Measurements from ENCODE around the gene KIT. TPM values are rescaled to one million over a fixed set of nuclear protein-coding genes. Genes with fewer than 3 reads are reported as not detected.
"Not testable (repeated sequence)": the region's sequence is repeated elsewhere in the genome, so short reads cannot be mapped to it uniquely, and the experiment has no call there.

Gene KIT
- total and polyA plus RNA-seq, 2 experiments from 2014 or later = 2.7 to 4.1 TPM

GRCh38 chr4:54625391-54625790, 32.4 kb upstream of the KIT start:
- no peak overlapping the region for H3K4me3 ChIP-seq
- no peaks in the 10 kb centered on the region for H3K27me3 ChIP-seq
- H4K20me1 ChIP-seq (ENCODE audit: insufficient read depth, poor library complexity, severe bottlenecking) = no peaks in the 10 kb centered on the region
- DNase-seq (ENCODE audit: low spot score) = no peak
- H3K9me3 ChIP-seq (ENCODE audit: low read depth) = no peaks in the 10 kb centered on the region
- no peaks in the 10 kb centered on the region for H3K9me2 ChIP-seq (replicated peaks; ENCODE audit: insufficient read depth)
- TF ChIP-seq EZH2 (IDR thresholded peaks at IDR 0.05; ENCODE audit: borderline replicate concordance) (no peak), CTCF (IDR thresholded peaks at IDR 0.05; ENCODE audit: poor library complexity) (no peak), EZH2phosphoT487 (IDR thresholded peaks at IDR 0.05; ENCODE audit: low read depth, severe bottlenecking, unreplicated experiment) (no peak)
- H3K27ac ChIP-seq = no peak overlapping the region
- no peaks in the 10 kb centered on the region for H3K79me2 ChIP-seq
- H2AFZ ChIP-seq = no peak overlapping the region
- no peaks in the 10 kb centered on the region for H3K4me1 ChIP-seq (ENCODE audit: insufficient read depth)
- WGBS (ENCODE audit: low lambda C conversion rate, missing lambda C conversion rate) = 57% methylated on average over 2 of the region's 2 CpGs
- H3K4me2 ChIP-seq = no peak overlapping the region
- no peaks in the 10 kb centered on the region for H3K36me3 ChIP-seq (replicated peaks; ENCODE audit: insufficient read depth, low read depth)

GRCh38 chr4:54626113-54626512, 31.6 kb upstream of the KIT start:
- 69% methylated on average over 7 of the region's 7 CpGs for WGBS (ENCODE audit: low lambda C conversion rate, missing lambda C conversion rate)
- Histone ChIP-seq H3K9me3 (ENCODE audit: low read depth) (no peaks in the 10 kb centered on the region), H3K79me2 (no peaks in the 10 kb centered on the region), H3K4me1 (ENCODE audit: insufficient read depth) (no peaks in the 10 kb centered on the region), H3K36me3 (replicated peaks; ENCODE audit: insufficient read depth, low read depth) (no peaks in the 10 kb centered on the region), H3K4me2 (no peak overlapping the region), H3K9me2 (replicated peaks; ENCODE audit: insufficient read depth) (no peaks in the 10 kb centered on the region), H3K4me3 (no peak overlapping the region), H3K27ac (no peak overlapping the region), H2AFZ (no peak overlapping the region), H4K20me1 (ENCODE audit: insufficient read depth, poor library complexity, severe bottlenecking) (no peaks in the 10 kb centered on the region), H3K27me3 (no peaks in the 10 kb centered on the region)
- no peak for DNase-seq (ENCODE audit: low spot score)
- TF ChIP-seq CTCF (IDR thresholded peaks at IDR 0.05; ENCODE audit: poor library complexity) (no peak), EZH2 (IDR thresholded peaks at IDR 0.05; ENCODE audit: borderline replicate concordance) (no peak), EZH2phosphoT487 (IDR thresholded peaks at IDR 0.05; ENCODE audit: low read depth, severe bottlenecking, unreplicated experiment) (no peak)

- Histone ChIP-seq H3K27ac (no peak overlapping the region), H3K4me2 (no peak overlapping the region), H3K4me3 (no peak overlapping the region), H3K9me3 (ENCODE audit: low read depth) (no peaks in the 10 kb centered on the region), H3K4me1 (ENCODE audit: insufficient read depth) (no peaks in the 10 kb centered on the region), H4K20me1 (ENCODE audit: insufficient read depth, poor library complexity, severe bottlenecking) (no peaks in the 10 kb centered on the region), H3K79me2 (no peaks in the 10 kb centered on the region), H3K36me3 (replicated peaks; ENCODE audit: insufficient read depth, low read depth) (no peaks in the 10 kb centered on the region), H2AFZ (no peak overlapping the region), H3K27me3 (no peaks in the 10 kb centered on the region), H3K9me2 (replicated peaks; ENCODE audit: insufficient read depth) (no peaks in the 10 kb centered on the region)
- WGBS (ENCODE audit: low lambda C conversion rate, missing lambda C conversion rate) = 97% methylated on average over 27 of the region's 29 CpGs
- no peak for TF ChIP-seq EZH2 (IDR thresholded peaks at IDR 0.05; ENCODE audit: borderline replicate concordance)
- no peak for TF ChIP-seq CTCF (IDR thresholded peaks at IDR 0.05; ENCODE audit: poor library complexity)
- no peak for TF ChIP-seq EZH2phosphoT487 (IDR thresholded peaks at IDR 0.05; ENCODE audit: low read depth, severe bottlenecking, unreplicated experiment)
- DNase-seq (ENCODE audit: low spot score) = no peak
Measured at GRCh38 chr4:54632537-54632936, 25.2 kb upstream of the KIT start.

GRCh38 chr4:54633102-54633740, 24.5 kb upstream of the KIT start:
- 90% methylated on average over 18 of the region's 18 CpGs for WGBS (ENCODE audit: low lambda C conversion rate, missing lambda C conversion rate)
- H2AFZ ChIP-seq = not testable (repeated sequence)

More at GRCh38 chr4:54633102-54633740, 24.5 kb upstream of the KIT start:
- not testable (repeated sequence) for H3K4me3 ChIP-seq; DNase-seq (ENCODE audit: low spot score); H3K36me3 ChIP-seq (replicated peaks; ENCODE audit: insufficient read depth, low read depth); H3K9me3 ChIP-seq (ENCODE audit: low read depth); H3K4me2 ChIP-seq; H3K27ac ChIP-seq; H3K9me2 ChIP-seq (replicated peaks; ENCODE audit: insufficient read depth); H3K79me2 ChIP-seq; H3K27me3 ChIP-seq; H3K4me1 ChIP-seq (ENCODE audit: insufficient read depth); H4K20me1 ChIP-seq (ENCODE audit: insufficient read depth, poor library complexity, severe bottlenecking)
